ENCODE data around the gene CDYL2. TPM values are rescaled to one million over a fixed set of nuclear protein-coding genes. Genes with fewer than 3 reads are reported as not detected.

CDYL2 gene
- total RNA-seq, 1 donor from 2014 or later, result 2.9 TPM

DNA sequence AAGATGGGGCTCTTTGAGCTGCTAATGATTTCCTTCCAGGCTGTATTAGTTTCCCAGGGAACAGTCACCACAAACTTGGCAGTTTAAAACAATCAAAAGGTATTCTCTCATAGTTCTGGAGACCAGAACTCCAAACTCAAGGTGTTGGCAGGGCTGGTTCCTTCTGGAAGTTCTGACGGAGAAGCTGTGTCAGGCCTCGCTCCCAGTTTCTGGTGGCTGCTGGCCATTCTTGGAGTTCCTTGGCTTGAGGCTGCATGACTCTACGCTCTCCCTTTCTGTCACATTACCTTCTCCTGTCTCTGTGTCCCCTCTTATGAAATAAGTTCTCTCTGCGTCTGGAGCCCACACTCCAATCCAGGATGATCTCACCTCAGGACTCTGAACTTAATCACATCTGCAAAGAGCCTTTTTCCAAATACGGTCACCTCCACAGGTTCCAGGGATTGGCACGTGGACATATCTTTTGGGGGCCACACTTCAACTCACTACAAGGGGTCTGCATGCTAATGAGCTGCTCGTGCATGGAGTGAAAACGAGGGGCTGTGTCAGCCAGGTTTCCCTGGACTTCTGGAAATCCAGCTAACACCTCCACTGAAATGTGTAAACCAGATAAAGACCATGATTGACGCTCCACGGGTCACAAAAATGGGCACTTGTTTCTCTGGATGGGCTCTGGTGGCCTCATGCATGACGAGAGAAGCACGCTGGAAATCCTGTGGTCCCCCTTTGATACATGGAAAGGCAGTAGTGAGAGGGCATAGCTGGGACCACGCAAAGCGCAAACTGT is 185.3 kb downstream of the CDYL2 start:
- no peak for ATAC-seq (ENCODE audit: poor library complexity)
- intact Hi-C loops (cut with DNase I), result no loop called here
- DNase-seq, result no peak

DNA sequence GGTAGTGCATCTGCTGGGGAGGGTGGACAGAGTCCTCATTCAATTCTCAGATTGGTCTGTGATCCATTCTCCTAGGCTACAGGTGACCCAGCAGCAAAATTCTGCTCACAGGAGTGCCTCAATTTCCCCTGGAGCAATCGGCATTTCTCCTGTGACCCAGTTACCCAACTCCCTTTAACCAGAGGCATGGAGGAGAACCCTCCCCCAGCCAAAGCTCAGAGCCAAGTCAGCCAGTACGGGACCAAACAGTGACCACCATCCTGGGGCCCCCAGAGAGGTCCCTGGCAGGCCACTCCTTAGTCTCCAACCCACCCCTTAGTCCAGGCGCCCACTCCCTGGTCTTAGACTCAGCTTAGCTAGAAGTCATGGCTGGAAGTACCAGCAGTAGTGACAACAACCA is 188.0 kb downstream of the CDYL2 start:
- DNase-seq, result no peak
- no peak for ATAC-seq (ENCODE audit: poor library complexity)
- intact Hi-C loops (cut with DNase I), result no loop called here

DNA sequence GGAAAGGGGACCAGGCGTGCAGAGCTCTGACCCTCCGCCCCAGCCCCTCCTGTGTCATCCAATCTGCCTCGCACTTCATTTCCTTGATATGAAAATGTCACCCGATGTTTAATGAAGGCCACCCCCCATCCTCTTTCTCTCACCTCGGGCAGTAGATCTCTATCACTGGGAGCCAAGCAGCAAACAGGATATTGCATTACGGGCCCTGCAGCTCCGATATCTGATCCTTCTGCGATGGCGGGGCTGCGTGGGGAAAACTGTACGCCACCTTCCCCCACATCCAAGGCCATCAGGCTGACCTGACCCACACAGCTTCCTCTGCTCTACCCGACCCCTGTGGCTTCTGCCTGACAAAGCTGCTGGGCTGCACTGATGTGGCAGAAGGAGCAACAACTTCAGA is 188.7 kb downstream of the CDYL2 start:
- ATAC-seq (ENCODE audit: poor library complexity) (no peak), DNase-seq (no peak)
- intact Hi-C loops (cut with DNase I), result no loop called here

DNA sequence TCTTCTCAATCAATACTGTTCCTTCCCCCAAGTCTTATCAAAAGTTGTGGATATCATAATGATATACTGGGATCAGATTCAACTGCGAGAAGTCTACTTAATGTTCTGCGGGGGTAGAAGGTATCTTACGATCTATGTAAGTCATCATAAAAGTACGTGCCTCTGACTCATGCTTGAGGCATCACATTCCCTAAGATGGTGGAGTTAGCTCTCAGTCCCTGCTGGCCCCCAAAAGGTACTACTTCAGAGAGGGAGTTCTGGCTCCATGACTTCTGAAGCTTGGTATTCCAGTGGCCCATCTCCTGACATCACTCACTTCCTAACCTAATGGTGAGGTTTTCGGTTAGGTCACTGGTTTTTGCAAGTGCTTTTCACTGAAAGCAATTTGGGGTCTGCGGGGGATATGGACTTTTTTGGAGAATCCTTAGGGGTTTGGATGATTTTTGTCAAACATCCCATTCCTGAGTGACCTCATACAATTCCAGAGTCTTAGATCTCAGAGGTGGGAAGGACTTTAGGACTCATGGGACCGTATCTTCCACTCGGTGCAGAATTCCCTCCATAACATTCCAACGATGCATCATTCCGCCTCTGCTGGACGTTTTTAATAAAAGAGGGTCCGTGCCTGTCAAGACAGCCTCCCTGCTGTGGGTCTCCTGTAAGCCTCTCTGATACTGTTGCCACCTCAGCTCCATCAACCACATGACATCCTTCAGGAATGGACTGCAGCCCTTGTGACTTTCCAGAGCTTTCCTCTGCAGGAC is 189.3 kb downstream of the CDYL2 start:
- DNase-seq, result no peak
- no peak for ATAC-seq (ENCODE audit: poor library complexity)
- intact Hi-C loops (cut with DNase I), result no loop called here

DNA sequence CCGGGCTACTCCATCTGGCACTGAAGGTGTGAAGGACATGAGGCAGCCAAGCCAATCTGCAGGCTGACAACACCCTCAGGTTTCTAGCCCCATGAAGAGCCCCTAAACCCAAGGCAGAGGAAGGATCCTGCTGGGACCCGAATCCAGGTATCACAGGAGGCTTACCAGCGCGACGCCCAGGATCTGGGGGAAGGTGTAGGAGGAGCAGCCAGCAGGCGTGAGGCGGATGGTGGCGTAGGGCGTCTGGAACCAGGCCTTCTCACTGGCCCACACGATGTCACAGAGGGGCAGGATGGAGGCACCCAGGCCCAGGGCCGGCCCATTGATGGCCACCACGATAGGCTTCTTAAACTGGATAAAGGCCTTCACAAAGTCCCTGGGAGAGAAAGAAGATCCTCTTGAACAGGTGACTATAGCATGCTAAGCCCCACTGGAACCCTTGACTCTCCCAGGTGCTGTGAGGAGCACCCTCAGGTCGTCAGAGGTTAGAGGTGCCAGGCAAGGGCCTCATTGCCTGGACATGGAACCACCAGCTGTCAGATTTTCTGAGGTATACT is 191.9 kb downstream of the CDYL2 start:
- intact Hi-C loops (cut with DNase I), result no loop called here
- no peak for ATAC-seq (ENCODE audit: poor library complexity)

DNA sequence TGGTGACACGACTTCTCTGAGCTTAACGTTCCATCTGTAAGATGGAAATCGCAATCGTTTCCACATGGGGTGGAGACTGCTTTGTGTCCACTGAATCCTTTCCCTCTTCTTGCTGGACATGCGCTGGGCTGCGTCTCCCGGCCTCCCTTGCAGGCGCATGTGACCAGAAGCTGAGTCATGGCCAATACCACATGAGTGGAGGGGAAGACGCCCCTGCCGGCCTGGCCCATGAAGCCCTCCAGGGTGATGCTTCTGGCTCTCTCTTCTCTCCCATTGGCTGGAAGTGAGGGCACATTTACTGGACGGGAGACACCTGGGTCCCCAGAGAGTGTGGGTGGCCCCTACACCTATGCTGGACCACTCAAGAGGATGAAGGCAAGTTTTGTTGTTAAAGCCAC is 192.5 kb downstream of the CDYL2 start:
- ATAC-seq (ENCODE audit: poor library complexity) (no peak), DNase-seq (no peak)
- intact Hi-C loops (cut with DNase I), result no loop called here

More for the DNA sequence above, 191.9 kb downstream of the CDYL2 start:
- no peak for DNase-seq

DNA sequence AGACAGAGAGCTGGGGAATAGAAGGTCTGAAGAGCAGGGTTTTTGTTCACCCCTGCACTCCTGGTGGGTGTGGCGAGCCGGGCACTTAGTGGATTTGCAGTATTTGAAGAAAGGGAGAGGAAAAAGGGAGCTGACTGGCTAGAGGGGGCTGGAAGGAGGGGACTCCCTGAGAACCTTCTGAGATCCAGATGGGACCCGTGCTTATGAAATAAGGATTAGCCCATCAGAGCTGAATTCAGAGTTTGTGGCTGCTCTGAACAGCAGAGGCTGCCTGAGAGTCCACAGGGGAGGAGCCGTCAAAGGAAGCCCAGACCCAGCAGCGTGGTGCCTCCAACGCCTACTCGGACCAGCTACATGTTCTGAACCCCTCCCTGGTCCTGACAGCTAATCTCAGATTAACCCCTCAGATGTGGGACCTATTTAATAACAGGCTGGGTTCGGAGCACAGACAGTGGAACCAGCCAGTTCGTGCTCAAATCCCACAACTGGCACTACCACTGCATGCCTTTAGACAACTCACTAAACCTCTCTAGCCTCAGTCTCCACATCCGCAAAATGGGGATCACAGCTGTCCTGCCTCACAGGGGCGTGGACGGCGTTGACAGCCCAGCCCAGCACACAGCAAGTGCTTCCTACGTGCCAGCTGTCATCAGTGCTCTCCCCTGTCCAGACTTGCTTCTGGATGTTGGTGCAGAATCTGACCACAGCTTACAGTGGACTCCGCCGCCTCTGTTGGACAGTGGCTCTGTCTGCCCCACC is 193.0 kb downstream of the CDYL2 start:
- ATAC-seq (ENCODE audit: poor library complexity) (no peak), DNase-seq (no peak)
- intact Hi-C loops (cut with DNase I), result no loop called here

DNA sequence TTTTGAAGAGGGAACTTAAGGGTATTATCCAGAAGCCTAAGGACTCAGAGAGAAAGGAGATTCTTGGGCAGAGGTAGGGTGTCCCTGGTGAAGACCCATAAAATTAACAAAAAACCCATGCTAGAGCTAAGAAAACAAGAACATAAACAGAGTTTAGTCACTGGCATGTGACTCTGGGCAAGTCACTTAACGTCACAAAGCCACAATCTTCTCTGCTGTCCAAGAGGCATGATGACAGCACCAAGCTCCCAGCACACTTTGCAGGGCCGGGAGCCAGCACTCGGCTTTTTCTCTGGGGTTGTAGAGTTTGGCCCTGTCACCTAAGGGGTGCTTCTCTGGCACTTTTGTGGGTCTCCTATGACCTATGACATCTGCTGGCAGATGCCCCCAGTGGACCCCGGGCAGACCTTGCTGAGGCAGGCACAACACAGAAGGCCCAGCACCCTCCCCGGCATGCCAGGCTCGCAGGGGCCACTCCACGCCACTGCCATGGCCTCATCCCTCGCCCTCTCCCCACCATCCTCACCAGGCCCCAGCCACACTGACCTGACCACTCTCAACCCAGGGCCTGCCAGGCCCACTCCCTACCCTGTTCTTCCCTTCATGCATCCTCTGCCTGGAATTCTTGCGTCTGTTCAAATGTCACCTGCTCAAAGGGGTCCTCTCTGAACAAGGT is 193.8 kb downstream of the CDYL2 start:
- DNase-seq (no peak), ATAC-seq (ENCODE audit: poor library complexity) (no peak)
- intact Hi-C loops (cut with DNase I), result no loop called here

DNA sequence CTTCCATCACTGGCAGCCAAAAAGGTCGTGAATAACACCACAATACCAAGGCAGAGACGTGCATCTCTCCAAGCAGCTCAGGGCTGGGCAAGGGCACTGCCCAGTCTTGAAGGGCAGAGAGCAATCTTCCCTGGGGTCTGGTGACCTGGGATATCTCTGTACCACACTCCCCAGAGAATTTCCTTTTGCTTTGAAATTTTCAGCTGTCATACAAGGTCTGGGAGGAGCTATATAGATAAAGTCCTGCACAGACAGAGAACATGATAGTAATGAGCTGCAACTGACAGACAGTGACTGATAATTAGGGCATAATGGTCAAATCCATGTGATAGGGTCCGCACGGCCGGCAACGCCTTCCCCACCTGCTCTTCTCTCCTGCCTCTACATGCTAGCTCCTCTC is 195.5 kb downstream of the CDYL2 start:
- DNase-seq (no peak), ATAC-seq (ENCODE audit: poor library complexity) (no peak)
- intact Hi-C loops (cut with DNase I), result no loop called here

DNA sequence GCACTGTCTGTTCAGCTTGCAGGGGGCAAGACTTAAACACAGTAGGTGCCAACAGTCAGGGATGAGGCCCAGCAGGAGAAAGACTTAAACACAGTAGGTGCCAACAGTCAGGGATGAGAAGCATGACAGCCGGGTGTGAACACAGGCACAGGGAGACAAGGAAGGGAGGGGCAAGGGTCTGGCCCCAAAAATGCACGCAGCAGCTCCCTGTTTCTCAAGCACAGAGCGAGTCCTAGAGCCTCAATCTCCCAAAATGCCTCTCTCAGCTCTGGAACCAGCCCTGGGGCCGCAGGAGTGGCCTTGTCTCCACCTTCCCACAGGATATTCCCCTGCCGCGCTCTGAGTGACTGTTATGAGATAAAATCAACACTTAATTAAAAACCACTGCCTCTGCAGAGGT is 197.2 kb downstream of the CDYL2 start:
- intact Hi-C loops (cut with DNase I), result no loop called here
- DNase-seq (no peak), ATAC-seq (ENCODE audit: poor library complexity) (no peak)

DNA sequence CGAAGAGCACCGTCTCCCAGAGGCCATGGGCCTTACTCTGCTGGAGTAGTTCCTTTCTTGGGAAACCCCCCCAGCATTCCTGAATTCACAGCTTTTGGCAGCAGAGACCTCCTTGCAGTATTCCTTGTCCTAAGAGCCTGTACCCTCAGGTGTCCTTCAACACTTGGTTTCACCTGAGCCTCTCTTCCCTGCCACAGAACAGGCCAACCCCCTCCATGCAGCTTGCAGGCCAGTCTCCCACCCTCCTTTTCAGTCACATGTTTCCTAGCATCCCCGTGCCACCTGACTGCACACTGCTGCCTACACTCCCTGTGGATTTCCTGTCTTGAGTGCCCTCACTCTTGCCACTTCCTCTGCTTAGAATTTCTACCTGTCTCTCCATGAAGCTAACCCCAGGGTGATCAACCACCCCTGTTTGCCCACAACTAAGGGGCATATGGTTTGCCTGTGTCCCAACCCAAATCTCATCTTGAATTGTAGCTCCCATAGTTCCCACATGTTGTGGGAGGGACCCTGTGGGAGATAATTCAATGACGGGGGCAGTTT is 198.1 kb downstream of the CDYL2 start:
- no peak for ATAC-seq (ENCODE audit: poor library complexity)
- DNase-seq, result no peak
- intact Hi-C loops (cut with DNase I), result no loop called here

DNA sequence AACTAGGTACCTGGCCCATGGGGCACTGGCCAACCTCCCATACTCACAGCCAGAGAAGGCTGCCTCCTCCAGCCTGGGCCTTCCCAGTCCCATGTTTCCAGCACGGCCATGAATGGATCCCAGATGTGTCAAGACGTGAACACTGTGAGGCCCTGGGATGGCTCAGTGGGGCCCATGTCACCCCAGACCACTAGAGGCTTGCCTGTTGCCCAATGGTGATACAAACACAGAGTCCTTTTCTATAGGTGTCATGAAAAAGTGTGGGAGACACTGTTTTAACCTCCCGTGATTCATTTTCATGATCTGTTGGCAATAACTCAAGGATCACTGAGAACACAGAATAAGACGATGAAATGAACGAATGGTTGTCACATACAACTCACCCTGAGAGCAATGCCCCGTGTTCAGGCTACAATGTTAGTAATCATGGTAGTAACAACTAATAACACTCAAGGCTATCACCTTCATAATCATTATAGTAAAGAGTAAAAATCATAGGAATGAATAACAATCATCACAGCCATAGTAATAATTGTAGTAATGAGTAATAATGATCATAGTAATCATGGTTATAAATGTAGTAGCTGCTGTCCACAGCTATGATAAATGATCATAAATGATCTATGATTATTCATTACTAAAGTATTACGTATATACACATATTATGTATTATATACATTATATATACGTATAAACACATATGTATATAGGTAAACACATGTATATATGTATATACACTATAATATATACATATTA is 199.6 kb downstream of the CDYL2 start:
- no peak for DNase-seq
- intact Hi-C loops (cut with DNase I), result no loop called here
- ATAC-seq (ENCODE audit: poor library complexity), result no peak

DNA sequence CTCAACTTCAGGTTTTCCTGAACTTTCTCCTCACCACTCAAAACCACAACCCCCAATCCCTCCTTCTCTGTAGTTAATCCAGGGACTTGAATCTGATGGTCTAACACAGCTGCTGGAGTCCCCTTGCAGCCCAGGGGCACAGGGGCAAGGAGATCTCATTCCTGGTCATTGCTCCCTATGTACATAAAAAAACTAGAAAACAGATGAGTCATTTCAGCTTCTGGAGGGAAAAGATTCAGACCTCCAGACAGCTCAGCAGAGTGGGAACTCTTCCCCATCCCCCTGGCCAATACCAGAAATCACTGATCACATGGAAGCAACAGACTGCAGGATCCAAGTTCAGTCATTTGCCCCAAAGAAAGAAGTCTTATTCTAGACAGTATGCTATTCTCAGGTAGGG is 201.5 kb downstream of the CDYL2 start:
- DNase-seq, result no peak
- ATAC-seq (ENCODE audit: poor library complexity), result no peak
- intact Hi-C loops (cut with DNase I), result no loop called here

DNA sequence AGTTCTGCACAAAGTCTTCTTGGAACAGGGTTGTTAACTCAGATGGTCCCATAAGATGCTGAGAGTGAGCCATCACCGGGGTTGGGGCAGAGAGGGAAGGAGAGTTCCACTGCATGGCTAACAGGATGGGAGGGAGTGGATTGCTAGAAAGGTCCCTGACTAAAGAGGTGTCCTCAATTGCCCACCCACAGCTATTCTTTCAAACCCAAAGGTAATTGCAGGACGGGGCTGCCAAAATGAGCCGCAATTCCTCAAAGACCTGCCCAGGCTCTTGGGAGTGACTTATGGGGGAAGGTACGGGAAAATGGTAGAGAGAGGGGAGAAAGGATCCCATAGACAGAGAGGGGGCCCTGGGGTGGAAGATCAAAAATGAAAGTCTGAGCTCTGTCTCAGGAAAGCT is 203.2 kb downstream of the CDYL2 start:
- DNase-seq (no peak), ATAC-seq (ENCODE audit: poor library complexity) (no peak)
- intact Hi-C loops (cut with DNase I), result no loop called here

DNA sequence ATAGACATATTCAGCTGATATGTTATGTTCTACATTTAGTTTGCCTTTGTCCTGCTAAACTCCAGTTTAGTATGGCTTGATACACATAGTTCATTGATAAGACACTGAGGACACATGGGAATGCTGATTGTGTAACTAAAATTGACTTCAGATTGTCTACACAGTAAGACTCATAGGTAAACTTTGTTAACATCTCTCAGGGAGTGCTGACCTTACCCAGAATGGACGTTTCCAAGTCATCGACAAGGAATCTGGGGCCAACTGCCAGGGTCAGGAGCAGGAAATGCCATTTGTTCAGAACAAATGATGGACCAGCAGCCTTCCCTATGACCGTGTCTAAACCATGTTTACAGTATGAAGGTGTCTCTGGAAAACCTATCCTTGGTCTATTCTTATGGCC is 204.9 kb downstream of the CDYL2 start:
- ATAC-seq (ENCODE audit: poor library complexity) (no peak), DNase-seq (no peak)
- intact Hi-C loops (cut with DNase I), result no loop called here

DNA sequence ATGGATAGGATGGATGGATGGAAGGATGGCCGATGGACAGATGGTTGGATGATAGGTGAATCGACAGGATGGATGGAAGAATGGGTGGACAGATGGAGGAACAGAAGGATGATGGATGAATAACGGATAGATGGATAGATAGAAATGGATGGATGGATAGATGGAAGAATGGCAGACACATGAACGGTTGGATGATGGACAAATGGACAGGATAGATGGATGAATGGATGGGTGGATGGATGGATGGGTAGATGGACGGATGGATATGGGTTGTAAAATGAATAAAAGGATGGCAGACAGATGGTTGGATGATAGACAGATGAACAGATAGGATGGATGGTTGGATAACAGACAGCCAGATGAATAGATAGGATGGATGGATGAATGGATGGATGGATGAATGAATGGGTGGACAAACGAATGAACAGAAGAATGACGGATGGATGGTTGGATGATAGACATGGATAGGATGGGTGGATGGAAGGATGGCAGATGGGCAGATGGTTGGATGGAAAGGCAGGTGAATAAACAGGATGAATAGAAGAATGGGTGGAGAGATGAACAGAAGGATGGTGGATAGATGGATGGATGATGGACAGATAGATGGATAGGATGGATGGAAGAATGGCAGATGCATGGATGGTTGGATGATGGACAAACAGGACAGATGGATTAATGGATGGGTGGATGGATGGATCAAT is 207.7 kb downstream of the CDYL2 start:
- DNase-seq (no peak), ATAC-seq (ENCODE audit: poor library complexity) (no peak)
- intact Hi-C loops (cut with DNase I), result no loop called here

DNA sequence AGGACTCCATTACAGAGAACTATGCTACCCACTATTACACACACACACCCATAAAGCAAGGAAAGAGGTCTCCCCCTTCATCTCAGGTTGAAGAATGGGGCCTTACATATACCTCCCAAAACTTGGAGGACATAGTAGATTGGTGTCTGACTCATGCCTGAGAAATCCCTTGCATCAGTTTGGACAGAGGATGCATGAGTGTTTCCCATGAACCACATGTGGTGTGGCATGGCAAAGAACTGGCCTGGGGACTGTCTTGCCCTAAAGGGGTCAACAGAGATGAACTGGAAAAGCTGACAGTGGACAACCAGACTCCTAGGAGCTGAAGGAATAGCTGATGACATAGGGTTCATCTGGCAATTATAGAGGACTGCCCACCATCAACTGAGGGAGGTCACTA is 209.6 kb downstream of the CDYL2 start:
- intact Hi-C loops (cut with DNase I), result no loop called here
- ATAC-seq (ENCODE audit: poor library complexity), result no peak
- DNase-seq, result no peak
